ENCODE data around the gene CYP11A1. TPM values are rescaled to one million over a fixed set of nuclear protein-coding genes. Genes with fewer than 3 reads are reported as not detected.

Gene CYP11A1
- total RNA-seq, 1 experiment from 2014 or later: 1.7 TPM

DNA sequence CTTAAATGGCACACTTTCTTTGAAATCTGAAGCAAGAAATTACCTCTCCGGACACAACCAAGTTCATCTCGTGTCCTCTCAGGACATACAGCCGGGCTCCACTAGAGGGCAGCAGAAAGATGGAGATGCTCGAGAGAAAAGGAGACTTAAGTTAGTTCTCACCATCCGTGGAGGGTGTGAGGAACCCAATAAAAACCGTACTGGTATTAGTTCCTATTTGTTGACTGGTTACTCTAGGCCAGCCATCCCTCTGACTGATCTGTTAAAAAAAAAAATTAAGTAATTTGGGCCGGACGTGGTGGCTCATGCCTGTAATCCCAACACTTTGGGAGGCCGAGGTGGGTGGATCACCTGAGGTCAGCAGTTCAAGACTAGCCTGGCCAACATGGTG lies 7.9 kb upstream of the CYP11A1 start:
- no peaks in the 10 kb centered on the region for H3K79me1 ChIP-seq (ENCODE audit: insufficient read depth, low read depth, low read length, poor library complexity, severe bottlenecking)
- Mint-ChIP-seq H3K4me1 (peaks cover 21 to 22% of the 10 kb centered on the region in 2 experiments), H3K27me3 (ENCODE audit: low read depth) (peaks cover 17% of the 10 kb centered on the region), H3K36me3 (ENCODE audit: insufficient read depth in 1 of 3, low read depth in 3 of 3) (no peaks in the 10 kb centered on the region), H3K4me3 (peak overlapping the region; percentile 69 to 82), H3K27ac (no peak overlapping the region), H3K9me3 (no peaks in the 10 kb centered on the region)
- H3K9me3 ChIP-seq (ENCODE audit: control insufficient read depth, low read depth, low read length): no peaks in the 10 kb centered on the region
- H4K5ac ChIP-seq (ENCODE audit: insufficient read length, low read depth, low read length): no peak overlapping the region
- H4K91ac ChIP-seq (ENCODE audit: insufficient read length, low read depth, low read length): no peak overlapping the region
- H2BK5ac ChIP-seq (ENCODE audit: insufficient read length, low read length): no peak overlapping the region
- H3K56ac ChIP-seq (ENCODE audit: insufficient read length, low read depth, low read length): no peak overlapping the region
- H2AK5ac ChIP-seq (ENCODE audit: insufficient read length, low read length): no peak overlapping the region
- peak; percentile 77 for DNase-seq
- no peak overlapping the region for H3K14ac ChIP-seq (ENCODE audit: insufficient read depth, low read length)
- no peak overlapping the region for H4K8ac ChIP-seq (replicated peaks; ENCODE audit: insufficient read length, low read depth, low read length)
- no peak overlapping the region for H2AFZ ChIP-seq (ENCODE audit: low read length)
- no peak overlapping the region for H3K4ac ChIP-seq (ENCODE audit: low read depth, low read length)
- TF ChIP-seq, protein P1, sequence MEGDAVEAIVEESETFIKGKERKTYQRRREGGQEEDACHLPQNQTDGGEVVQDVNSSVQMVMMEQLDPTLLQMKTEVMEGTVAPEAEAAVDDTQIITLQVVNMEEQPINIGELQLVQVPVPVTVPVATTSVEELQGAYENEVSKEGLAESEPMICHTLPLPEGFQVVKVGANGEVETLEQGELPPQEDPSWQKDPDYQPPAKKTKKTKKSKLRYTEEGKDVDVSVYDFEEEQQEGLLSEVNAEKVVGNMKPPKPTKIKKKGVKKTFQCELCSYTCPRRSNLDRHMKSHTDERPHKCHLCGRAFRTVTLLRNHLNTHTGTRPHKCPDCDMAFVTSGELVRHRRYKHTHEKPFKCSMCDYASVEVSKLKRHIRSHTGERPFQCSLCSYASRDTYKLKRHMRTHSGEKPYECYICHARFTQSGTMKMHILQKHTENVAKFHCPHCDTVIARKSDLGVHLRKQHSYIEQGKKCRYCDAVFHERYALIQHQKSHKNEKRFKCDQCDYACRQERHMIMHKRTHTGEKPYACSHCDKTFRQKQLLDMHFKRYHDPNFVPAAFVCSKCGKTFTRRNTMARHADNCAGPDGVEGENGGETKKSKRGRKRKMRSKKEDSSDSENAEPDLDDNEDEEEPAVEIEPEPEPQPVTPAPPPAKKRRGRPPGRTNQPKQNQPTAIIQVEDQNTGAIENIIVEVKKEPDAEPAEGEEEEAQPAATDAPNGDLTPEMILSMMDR (conservative IDR thresholded peaks at IDR 0.05): peak; percentile 83
- H3K9ac ChIP-seq (ENCODE audit: extremely low read depth, insufficient read length, low read length): no peak overlapping the region
- no peak overlapping the region for H3K27ac ChIP-seq (ENCODE audit: insufficient read length, low read depth, low read length)
- H3K79me2 ChIP-seq (ENCODE audit: insufficient read depth, low read length): no peaks in the 10 kb centered on the region
- peaks cover 11% of the 10 kb centered on the region for H3K23me2 ChIP-seq (ENCODE audit: insufficient read length, low read depth, low read length, poor library complexity, severe bottlenecking)
- no peak overlapping the region for H3K23ac ChIP-seq (ENCODE audit: insufficient read length, low read depth, low read length)
- no peak overlapping the region for H2BK20ac ChIP-seq (ENCODE audit: low read depth, low read length, poor library complexity, severe bottlenecking)
- no peak overlapping the region for H2BK12ac ChIP-seq (ENCODE audit: insufficient read length, low read depth, low read length)
- H4K20me1 ChIP-seq (ENCODE audit: control insufficient read depth, insufficient read depth, insufficient read length): no peaks in the 10 kb centered on the region
- H2BK15ac ChIP-seq (ENCODE audit: low read depth, low read length): no peak overlapping the region
- no peak overlapping the region for H2BK120ac ChIP-seq (ENCODE audit: low read depth, low read length, poor library complexity, severe bottlenecking)
- no peaks in the 10 kb centered on the region; the same call in 1 of the 2 replicates for H3K27me3 ChIP-seq (ENCODE audit: insufficient read depth, low read length)
- H3T11ph ChIP-seq (ENCODE audit: low read length): no peak overlapping the region
- H3K4me1 ChIP-seq (ENCODE audit: insufficient read depth, low read length): no peaks in the 10 kb centered on the region; the same call in 1 of the 2 replicates
- no CpG with 5 or more reads among the region's 9 CpGs for WGBS (ENCODE audit: extremely low coverage, insufficient read length, low lambda C conversion rate)
- peak overlapping the region; percentile 50 for H3K4me2 ChIP-seq (ENCODE audit: insufficient read depth, insufficient read length, low read length)
- H3K18ac ChIP-seq (ENCODE audit: insufficient read length, low read depth, low read length): no peak overlapping the region
